Fibroblast of lung (primary cell): ENCODE data around the gene HOOK1.

Source experiments
- CTCF ChIP-seq, 2 donors: IDR thresholded peaks in 1 of 2; conservative IDR thresholded peaks in 1 of 2; 1 replicate in 1 of 2; 2 replicates in 1 of 2; pipeline ENCODE4 v1.5.1; 2011 to 2012; ENCODE audit warnings: low read length in 2 of 2, control low read depth in 1 of 2, inconsistent platforms in 1 of 2, low read depth in 1 of 2, mild to moderate bottlenecking in 1 of 2
- EZH2 ChIP-seq: IDR thresholded peaks from 2 replicates; pipeline ENCODE4 v1.5.1; 2012; ENCODE audit warnings: low read length, control low read depth, mild to moderate bottlenecking; ENCODE audit errors: missing control alignments

DNA sequence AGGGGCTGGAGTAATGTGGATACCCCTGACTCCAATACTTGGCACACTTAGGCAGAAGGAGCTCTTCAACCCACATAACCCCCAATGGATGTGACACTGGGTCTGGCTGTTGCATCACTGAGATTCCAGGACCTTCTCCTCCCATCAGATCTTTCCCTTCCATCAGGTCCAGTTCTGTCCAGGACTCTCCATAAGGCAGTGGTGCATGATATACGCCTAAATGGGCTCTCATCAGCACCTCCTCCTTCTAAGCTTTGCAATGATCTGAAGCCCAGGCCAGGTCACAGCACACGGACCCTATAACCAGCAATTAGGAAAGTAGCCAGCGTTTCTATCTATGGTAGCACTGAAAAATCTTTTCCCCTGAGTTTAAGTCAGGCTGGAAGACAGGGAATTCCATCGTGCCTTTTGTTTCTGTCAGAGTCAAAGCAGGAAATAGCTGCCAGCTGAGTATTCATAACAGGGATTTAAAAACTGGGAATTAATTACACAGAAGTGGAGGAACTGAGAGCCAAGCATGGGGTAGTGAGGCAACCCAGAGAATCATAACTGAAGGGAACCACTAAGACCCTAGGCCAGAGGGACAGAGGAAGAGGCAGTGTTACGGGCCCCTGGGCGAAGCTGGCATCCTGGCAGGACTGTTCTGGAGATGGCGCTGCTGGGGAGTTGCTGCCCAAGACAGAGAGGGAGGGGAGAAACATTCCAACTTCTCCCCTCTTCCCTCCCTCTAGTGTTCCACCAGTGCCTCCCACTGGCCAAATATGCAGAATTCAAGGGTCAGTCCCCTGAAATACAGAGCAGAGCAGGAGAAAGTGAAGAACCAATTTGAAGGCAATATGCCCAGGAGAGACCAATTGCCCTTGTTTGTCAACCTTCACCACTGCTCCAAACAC lies 37.5 kb upstream of the HOOK1 start:
- peak in 1 of 2 donors; percentile 17 for TF ChIP-seq CTCF (conservative IDR thresholded peaks at IDR 0.05 in 1 of 2, IDR thresholded peaks at IDR 0.05 in 1 of 2; ENCODE audit: low read depth in 1 of 2, low read length in 2 of 2)
- no peak for TF ChIP-seq EZH2
